ENCODE data around the gene PMFBP1. TPM values are rescaled to one million over a fixed set of nuclear protein-coding genes. Genes with fewer than 3 reads are reported as not detected.

Gene PMFBP1
- polyA plus RNA-seq, 1 donor from 2014 or later: 1.0 TPM

DNA sequence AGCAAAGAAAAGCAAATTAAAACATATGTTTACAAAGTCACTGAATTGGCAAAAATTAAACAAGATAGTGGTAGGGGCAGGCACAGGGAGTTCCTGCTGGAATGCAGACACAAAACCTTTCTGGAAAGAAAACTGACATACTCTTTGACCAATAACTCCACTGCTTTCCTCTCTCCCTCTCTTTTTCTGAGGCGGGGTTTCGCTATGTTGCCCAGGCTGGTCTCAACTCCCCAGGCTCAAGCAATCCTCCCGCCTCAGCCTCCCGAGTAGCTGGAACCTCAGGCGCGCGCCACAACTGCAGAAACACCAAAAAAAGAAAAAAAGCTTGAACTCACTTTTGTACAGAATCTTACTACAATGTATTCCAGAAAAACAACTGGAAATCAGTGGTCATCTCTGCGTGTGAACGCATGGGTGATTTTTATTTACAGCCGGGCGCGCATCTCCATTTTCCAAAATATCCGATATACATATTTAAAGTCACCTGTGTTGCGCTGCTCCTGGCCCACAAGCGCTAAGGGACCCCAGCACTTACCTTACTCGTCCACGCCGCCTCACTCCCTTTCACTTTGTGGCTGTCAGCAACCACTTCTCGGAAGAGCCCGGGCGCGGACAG is 79.0 kb downstream of the PMFBP1 start:
- Histone ChIP-seq H3K4me2 (ENCODE audit: low read length) (peak overlapping the region; percentile 98), H3K27ac (ENCODE audit: low read length) (peak overlapping the region; percentile 69), H3K79me2 (replicated peaks; ENCODE audit: insufficient read depth, low read length) (peaks cover 46% of the 10 kb centered on the region), H3K9me2 (ENCODE audit: insufficient read depth, low read length) (no peaks in the 10 kb centered on the region), H3K9me3 (ENCODE audit: low read length) (no peaks in the 10 kb centered on the region), H3F3A (ENCODE audit: insufficient read depth, low read length, poor library complexity, severe bottlenecking) (no peaks in the 10 kb centered on the region), H2AFZ (ENCODE audit: low read depth, low read length) (peak overlapping the region; percentile 36), H3K9ac (ENCODE audit: low read length) (peak overlapping the region; percentile 96), H3K36me3 (ENCODE audit: insufficient read depth, low read length) (no peaks in the 10 kb centered on the region), H3K27me3 (ENCODE audit: insufficient read depth, low read depth, low read length) (no peaks in the 10 kb centered on the region), H4K20me1 (ENCODE audit: insufficient read depth) (no peaks in the 10 kb centered on the region), H3K4me3 (ENCODE audit: low read length) (peak overlapping the region; percentile 80)
- no peak for TF ChIP-seq EZH2 (IDR thresholded peaks at IDR 0.05; ENCODE audit: borderline replicate concordance, insufficient read depth, low read length, poor library complexity, severe bottlenecking)
- TF ChIP-seq SMC3 (conservative IDR thresholded peaks at IDR 0.05; ENCODE audit: poor library complexity): peak; percentile 21

DNA sequence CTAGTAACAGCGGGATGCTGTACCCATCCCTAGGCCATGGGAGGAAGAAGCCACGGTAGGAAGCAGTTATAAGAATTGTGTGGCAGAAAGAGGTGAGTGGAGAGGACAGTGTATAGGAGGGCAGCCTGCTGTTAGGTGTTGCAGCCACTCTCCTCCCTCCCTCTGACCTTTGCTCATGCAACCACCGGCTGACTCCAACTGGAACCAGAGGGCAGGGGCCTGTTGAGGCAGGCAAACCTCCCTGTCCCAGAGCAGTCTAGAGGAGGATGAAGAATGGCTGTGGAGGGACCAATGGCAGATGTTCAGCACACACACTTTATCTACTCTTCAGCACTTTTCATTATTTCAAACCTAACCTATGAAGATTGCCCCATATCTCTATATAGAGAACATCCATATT is 80.7 kb downstream of the PMFBP1 start:
- peaks cover 43% of the 10 kb centered on the region for H3K79me2 ChIP-seq (replicated peaks; ENCODE audit: insufficient read depth, low read length)
- no peaks in the 10 kb centered on the region for H4K20me1 ChIP-seq (ENCODE audit: insufficient read depth)
- no peak overlapping the region for H3K27ac ChIP-seq (ENCODE audit: low read length)
- TF ChIP-seq, protein P1, sequence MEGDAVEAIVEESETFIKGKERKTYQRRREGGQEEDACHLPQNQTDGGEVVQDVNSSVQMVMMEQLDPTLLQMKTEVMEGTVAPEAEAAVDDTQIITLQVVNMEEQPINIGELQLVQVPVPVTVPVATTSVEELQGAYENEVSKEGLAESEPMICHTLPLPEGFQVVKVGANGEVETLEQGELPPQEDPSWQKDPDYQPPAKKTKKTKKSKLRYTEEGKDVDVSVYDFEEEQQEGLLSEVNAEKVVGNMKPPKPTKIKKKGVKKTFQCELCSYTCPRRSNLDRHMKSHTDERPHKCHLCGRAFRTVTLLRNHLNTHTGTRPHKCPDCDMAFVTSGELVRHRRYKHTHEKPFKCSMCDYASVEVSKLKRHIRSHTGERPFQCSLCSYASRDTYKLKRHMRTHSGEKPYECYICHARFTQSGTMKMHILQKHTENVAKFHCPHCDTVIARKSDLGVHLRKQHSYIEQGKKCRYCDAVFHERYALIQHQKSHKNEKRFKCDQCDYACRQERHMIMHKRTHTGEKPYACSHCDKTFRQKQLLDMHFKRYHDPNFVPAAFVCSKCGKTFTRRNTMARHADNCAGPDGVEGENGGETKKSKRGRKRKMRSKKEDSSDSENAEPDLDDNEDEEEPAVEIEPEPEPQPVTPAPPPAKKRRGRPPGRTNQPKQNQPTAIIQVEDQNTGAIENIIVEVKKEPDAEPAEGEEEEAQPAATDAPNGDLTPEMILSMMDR (IDR thresholded peaks at IDR 0.05; ENCODE audit: poor library complexity, severe bottlenecking): no peak
- TF ChIP-seq SMC3 (conservative IDR thresholded peaks at IDR 0.05; ENCODE audit: poor library complexity): no peak
- TF ChIP-seq MXI1 (conservative IDR thresholded peaks at IDR 0.05; ENCODE audit: poor library complexity, severe bottlenecking): no peak
- TF ChIP-seq EZH2 (IDR thresholded peaks at IDR 0.05; ENCODE audit: borderline replicate concordance, insufficient read depth, low read length, poor library complexity, severe bottlenecking): no peak
- no peak for TF ChIP-seq EP300 (conservative IDR thresholded peaks at IDR 0.05; ENCODE audit: poor library complexity, severe bottlenecking)
- no peak for TF ChIP-seq POLR2AphosphoS5 (IDR thresholded peaks at IDR 0.05)
- TF ChIP-seq TAF1 (IDR thresholded peaks at IDR 0.05; ENCODE audit: low read depth): no peak
- TF ChIP-seq, protein P2, sequence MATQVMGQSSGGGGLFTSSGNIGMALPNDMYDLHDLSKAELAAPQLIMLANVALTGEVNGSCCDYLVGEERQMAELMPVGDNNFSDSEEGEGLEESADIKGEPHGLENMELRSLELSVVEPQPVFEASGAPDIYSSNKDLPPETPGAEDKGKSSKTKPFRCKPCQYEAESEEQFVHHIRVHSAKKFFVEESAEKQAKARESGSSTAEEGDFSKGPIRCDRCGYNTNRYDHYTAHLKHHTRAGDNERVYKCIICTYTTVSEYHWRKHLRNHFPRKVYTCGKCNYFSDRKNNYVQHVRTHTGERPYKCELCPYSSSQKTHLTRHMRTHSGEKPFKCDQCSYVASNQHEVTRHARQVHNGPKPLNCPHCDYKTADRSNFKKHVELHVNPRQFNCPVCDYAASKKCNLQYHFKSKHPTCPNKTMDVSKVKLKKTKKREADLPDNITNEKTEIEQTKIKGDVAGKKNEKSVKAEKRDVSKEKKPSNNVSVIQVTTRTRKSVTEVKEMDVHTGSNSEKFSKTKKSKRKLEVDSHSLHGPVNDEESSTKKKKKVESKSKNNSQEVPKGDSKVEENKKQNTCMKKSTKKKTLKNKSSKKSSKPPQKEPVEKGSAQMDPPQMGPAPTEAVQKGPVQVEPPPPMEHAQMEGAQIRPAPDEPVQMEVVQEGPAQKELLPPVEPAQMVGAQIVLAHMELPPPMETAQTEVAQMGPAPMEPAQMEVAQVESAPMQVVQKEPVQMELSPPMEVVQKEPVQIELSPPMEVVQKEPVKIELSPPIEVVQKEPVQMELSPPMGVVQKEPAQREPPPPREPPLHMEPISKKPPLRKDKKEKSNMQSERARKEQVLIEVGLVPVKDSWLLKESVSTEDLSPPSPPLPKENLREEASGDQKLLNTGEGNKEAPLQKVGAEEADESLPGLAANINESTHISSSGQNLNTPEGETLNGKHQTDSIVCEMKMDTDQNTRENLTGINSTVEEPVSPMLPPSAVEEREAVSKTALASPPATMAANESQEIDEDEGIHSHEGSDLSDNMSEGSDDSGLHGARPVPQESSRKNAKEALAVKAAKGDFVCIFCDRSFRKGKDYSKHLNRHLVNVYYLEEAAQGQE (IDR thresholded peaks at IDR 0.05; ENCODE audit: borderline replicate concordance): no peak
- TF ChIP-seq RAD21 (conservative IDR thresholded peaks at IDR 0.05): no peak
- no peaks in the 10 kb centered on the region for H3F3A ChIP-seq (ENCODE audit: insufficient read depth, low read length, poor library complexity, severe bottlenecking)
- H3K4me2 ChIP-seq (ENCODE audit: low read length): no peak overlapping the region
- peak overlapping the region; percentile 80 for H3K4me3 ChIP-seq (ENCODE audit: low read length)
- H2AFZ ChIP-seq (ENCODE audit: low read depth, low read length): no peak overlapping the region
- no peaks in the 10 kb centered on the region for H3K27me3 ChIP-seq (ENCODE audit: insufficient read depth, low read depth, low read length)
- no peaks in the 10 kb centered on the region for H3K9me2 ChIP-seq (ENCODE audit: insufficient read depth, low read length)
- no peak overlapping the region for H3K9ac ChIP-seq (ENCODE audit: low read length)
- no peaks in the 10 kb centered on the region for H3K9me3 ChIP-seq (ENCODE audit: low read length)
- no peaks in the 10 kb centered on the region for H3K36me3 ChIP-seq (ENCODE audit: insufficient read depth, low read length)
